ENCODE measurements around the gene CHRM1.
"Not testable (repeated sequence)": the region's sequence is repeated elsewhere in the genome, so short reads cannot be mapped to it uniquely, and the experiment has no call there.

The CHRM1 gene

GRCh38 chr11:62874851-62875250, 46.3 kb downstream of the CHRM1 start:
- DNase-seq = no peak

- no peak for DNase-seq
These were observed 55.5 kb downstream of the CHRM1 start for GRCh38 chr11:62865635-62866034.

- DNase-seq = no peak
These were observed 57.4 kb downstream of the CHRM1 start for GRCh38 chr11:62863687-62864335.

GRCh38 chr11:62861564-62862192, 59.5 kb downstream of the CHRM1 start:
- DNase-seq = not testable (repeated sequence)

- DNase-seq = no peak
These were observed 60.2 kb downstream of the CHRM1 start for GRCh38 chr11:62860835-62861563.

- DNase-seq = not testable (repeated sequence)
These were observed 61.9 kb downstream of the CHRM1 start for GRCh38 chr11:62859281-62859703.
